GM19468 (cell line): ENCODE results near the gene RBCK1.
A peak's percentile ranks its signal among the peaks of the same experiment; 100 is the strongest.
"Not testable (repeated sequence)": the region's sequence is repeated elsewhere in the genome, so short reads cannot be mapped to it uniquely, and the experiment has no call there.

Experiments
- ATAC-seq: cut with Tn5 transposase; IDR thresholded peaks from one replicate; pipeline ENCODE4 v1.9.1; 2021; ENCODE audit warnings: mild to moderate bottlenecking, moderate library complexity, moderate number of reproducible peaks; ENCODE audit not compliant: unreplicated experiment; ENCODE audit errors: extremely low read depth

RBCK1 gene

GRCh38 chr20:433300-433975 is 25.3 kb downstream of the RBCK1 start:
- peak; percentile 49 for ATAC-seq

GRCh38 chr20:434221-434620 is 26.1 kb downstream of the RBCK1 start:
- ATAC-seq = no peak

GRCh38 chr20:434661-435419 is 26.7 kb downstream of the RBCK1 start:
- no peak for ATAC-seq

- ATAC-seq = no peak
These were observed 27.5 kb downstream of the RBCK1 start for GRCh38 chr20:435558-435957.

GRCh38 chr20:436476-436875 is 28.4 kb downstream of the RBCK1 start:
- no peak for ATAC-seq

- no peak for ATAC-seq
These were observed 29.8 kb downstream of the RBCK1 start for GRCh38 chr20:437787-438486.

- ATAC-seq = no peak
These were observed 30.7 kb downstream of the RBCK1 start for GRCh38 chr20:438571-439469.

- ATAC-seq = no peak
These were observed 32.0 kb downstream of the RBCK1 start for GRCh38 chr20:440148-440547.

GRCh38 chr20:440636-441035 is 32.5 kb downstream of the RBCK1 start:
- ATAC-seq = no peak

- ATAC-seq = no peak
These were observed 35.2 kb downstream of the RBCK1 start for GRCh38 chr20:443223-443775.

GRCh38 chr20:444117-444516 is 36.0 kb downstream of the RBCK1 start:
- ATAC-seq = no peak

- no peak for ATAC-seq
These were observed 36.8 kb downstream of the RBCK1 start for GRCh38 chr20:444862-445426.

GRCh38 chr20:445514-446336 is 37.6 kb downstream of the RBCK1 start:
- ATAC-seq = no peak

GRCh38 chr20:452021-452420 is 43.9 kb downstream of the RBCK1 start:
- ATAC-seq = not testable (repeated sequence)

GRCh38 chr20:454951-455350 is 46.9 kb downstream of the RBCK1 start:
- ATAC-seq = no peak

GRCh38 chr20:458776-459175 is 50.7 kb downstream of the RBCK1 start:
- ATAC-seq = no peak

- no peak for ATAC-seq
These were observed 52.1 kb downstream of the RBCK1 start for GRCh38 chr20:460180-460579.

- ATAC-seq = no peak
These were observed 52.6 kb downstream of the RBCK1 start for GRCh38 chr20:460707-461106.
